ENCODE measurements around the gene FAM3B.

Gene FAM3B

GRCh38 chr21:41373763-41374162 is 57.2 kb downstream of the FAM3B start:
- no peaks in the 10 kb centered on the region for H3K27me3 ChIP-seq (ENCODE audit: insufficient read depth, low read length)
- no peak overlapping the region for H2BK12ac ChIP-seq (ENCODE audit: low read length)
- H3K79me1 ChIP-seq (ENCODE audit: low read length), result no peaks in the 10 kb centered on the region
- H2BK5ac ChIP-seq (ENCODE audit: low read depth, low read length, poor library complexity), result no peak overlapping the region
- H3K4me2 ChIP-seq (ENCODE audit: low read length), result no peak overlapping the region
- peaks cover 2% of the 10 kb centered on the region for H3K9me3 ChIP-seq (ENCODE audit: insufficient read depth, low read depth, low read length)
- H3K14ac ChIP-seq (ENCODE audit: low read length), result no peak overlapping the region
- peaks cover 0 to 6% of the 10 kb centered on the region in 2 experiments for H3K4me1 ChIP-seq (ENCODE audit: control insufficient read depth in 1 of 2, insufficient read depth in 2 of 2, low read length in 2 of 2)
- no peak overlapping the region for H4K8ac ChIP-seq (ENCODE audit: low read depth, low read length)
- H3K4me3 ChIP-seq (ENCODE audit: low read depth, low read length), result no peak overlapping the region
- no peaks in the 10 kb centered on the region for H3K79me2 ChIP-seq (ENCODE audit: control insufficient read depth, insufficient read depth, low read length, poor library complexity)
- no peaks in the 10 kb centered on the region for H3K36me3 ChIP-seq (ENCODE audit: control insufficient read depth in 1 of 2, insufficient read depth in 2 of 2, low read length in 2 of 2)
- H4K91ac ChIP-seq (ENCODE audit: low read depth, low read length), result no peak overlapping the region
- DNase-seq, result no peak
- WGBS (ENCODE audit: extremely low coverage, insufficient coverage, insufficient read length), result no CpG with 5 or more reads among the region's 8 CpGs
- H3K23ac ChIP-seq (ENCODE audit: low read length), result no peak overlapping the region
- H3K9ac ChIP-seq (ENCODE audit: low read length), result no peak overlapping the region
- H4K12ac ChIP-seq (ENCODE audit: low read depth, low read length), result no peak overlapping the region
- H2AK5ac ChIP-seq (ENCODE audit: low read length), result no peak overlapping the region
- H2BK120ac ChIP-seq (ENCODE audit: insufficient read depth, low read length, poor library complexity), result no peak overlapping the region
- H3K4ac ChIP-seq (ENCODE audit: low read depth, low read length), result no peak overlapping the region
- no peak overlapping the region for H3K27ac ChIP-seq (ENCODE audit: low read depth, low read length)
- no peak overlapping the region for H2AFZ ChIP-seq (ENCODE audit: insufficient read depth, low read length, poor library complexity)
- H3K18ac ChIP-seq (ENCODE audit: low read length), result no peak overlapping the region

- no CpG with 5 or more reads among the region's 14 CpGs for WGBS (ENCODE audit: extremely low coverage, insufficient coverage, insufficient read length)
Measured at GRCh38 chr21:41374177-41374712, 57.6 kb downstream of the FAM3B start.

GRCh38 chr21:41374867-41375533 is 58.4 kb downstream of the FAM3B start:
- Histone ChIP-seq H4K91ac (ENCODE audit: low read depth, low read length) (no peak overlapping the region), H4K12ac (ENCODE audit: low read depth, low read length) (no peak overlapping the region), H3K36me3 (ENCODE audit: control insufficient read depth in 1 of 2, insufficient read depth in 2 of 2, low read length in 2 of 2) (no peaks in the 10 kb centered on the region), H3K79me2 (ENCODE audit: control insufficient read depth, insufficient read depth, low read length, poor library complexity) (no peaks in the 10 kb centered on the region), H3K14ac (ENCODE audit: low read length) (no peak overlapping the region), H3K23ac (ENCODE audit: low read length) (no peak overlapping the region), H3K79me1 (ENCODE audit: low read length) (no peaks in the 10 kb centered on the region), H2AK5ac (ENCODE audit: low read length) (no peak overlapping the region), H2BK120ac (ENCODE audit: insufficient read depth, low read length, poor library complexity) (no peak overlapping the region), H3K27me3 (ENCODE audit: insufficient read depth, low read length) (no peaks in the 10 kb centered on the region), H3K4me2 (ENCODE audit: low read length) (no peak overlapping the region), H4K8ac (ENCODE audit: low read depth, low read length) (no peak overlapping the region), H3K18ac (ENCODE audit: low read length) (no peak overlapping the region), H3K9ac (ENCODE audit: low read length) (no peak overlapping the region), H3K4ac (ENCODE audit: low read depth, low read length) (no peak overlapping the region), H3K27ac (ENCODE audit: low read depth, low read length) (no peak overlapping the region), H2AFZ (ENCODE audit: insufficient read depth, low read length, poor library complexity) (no peak overlapping the region), H3K9me3 (ENCODE audit: insufficient read depth, low read depth, low read length) (peaks cover 2% of the 10 kb centered on the region), H3K4me3 (ENCODE audit: low read depth, low read length) (no peak overlapping the region), H2BK5ac (ENCODE audit: low read depth, low read length, poor library complexity) (no peak overlapping the region), H3K4me1 (ENCODE audit: control insufficient read depth in 1 of 2, insufficient read depth in 2 of 2, low read length in 2 of 2) (no peaks in the 10 kb centered on the region), H2BK12ac (ENCODE audit: low read length) (no peak overlapping the region)
- DNase-seq, result no peak
- no CpG with 5 or more reads among the region's 5 CpGs for WGBS (ENCODE audit: extremely low coverage, insufficient coverage, insufficient read length)

More at GRCh38 chr21:41374177-41374712, 57.6 kb downstream of the FAM3B start:
- H3K4me1 ChIP-seq (ENCODE audit: control insufficient read depth in 1 of 2, insufficient read depth in 2 of 2, low read length in 2 of 2), result peaks cover 0 to 6% of the 10 kb centered on the region in 2 experiments
- H3K14ac ChIP-seq (ENCODE audit: low read length), result no peak overlapping the region
- H3K27me3 ChIP-seq (ENCODE audit: insufficient read depth, low read length), result no peaks in the 10 kb centered on the region
- H2BK12ac ChIP-seq (ENCODE audit: low read length), result no peak overlapping the region
- no peak overlapping the region for H3K23ac ChIP-seq (ENCODE audit: low read length)
- H2AK5ac ChIP-seq (ENCODE audit: low read length), result no peak overlapping the region
- H3K4ac ChIP-seq (ENCODE audit: low read depth, low read length), result no peak overlapping the region
- H2BK120ac ChIP-seq (ENCODE audit: insufficient read depth, low read length, poor library complexity), result no peak overlapping the region
- H3K79me2 ChIP-seq (ENCODE audit: control insufficient read depth, insufficient read depth, low read length, poor library complexity), result no peaks in the 10 kb centered on the region
- H3K9ac ChIP-seq (ENCODE audit: low read length), result no peak overlapping the region
- H3K79me1 ChIP-seq (ENCODE audit: low read length), result no peaks in the 10 kb centered on the region
- H3K4me3 ChIP-seq (ENCODE audit: low read depth, low read length), result no peak overlapping the region
- no peak overlapping the region for H3K18ac ChIP-seq (ENCODE audit: low read length)
- H4K8ac ChIP-seq (ENCODE audit: low read depth, low read length), result no peak overlapping the region
- no peak overlapping the region for H4K91ac ChIP-seq (ENCODE audit: low read depth, low read length)
- no peak overlapping the region for H3K27ac ChIP-seq (ENCODE audit: low read depth, low read length)
- no peak overlapping the region for H2BK5ac ChIP-seq (ENCODE audit: low read depth, low read length, poor library complexity)
- no peak for DNase-seq
- H2AFZ ChIP-seq (ENCODE audit: insufficient read depth, low read length, poor library complexity), result no peak overlapping the region
- H3K4me2 ChIP-seq (ENCODE audit: low read length), result no peak overlapping the region
- H4K12ac ChIP-seq (ENCODE audit: low read depth, low read length), result no peak overlapping the region
- peaks cover 2% of the 10 kb centered on the region for H3K9me3 ChIP-seq (ENCODE audit: insufficient read depth, low read depth, low read length)
- H3K36me3 ChIP-seq (ENCODE audit: control insufficient read depth in 1 of 2, insufficient read depth in 2 of 2, low read length in 2 of 2), result no peaks in the 10 kb centered on the region

- WGBS (ENCODE audit: extremely low coverage, insufficient coverage, insufficient read length), result no CpG with 5 or more reads among the region's 5 CpGs
- no peak overlapping the region for H2BK120ac ChIP-seq (ENCODE audit: insufficient read depth, low read length, poor library complexity)
- H2BK5ac ChIP-seq (ENCODE audit: low read depth, low read length, poor library complexity), result no peak overlapping the region
- H3K4me1 ChIP-seq (ENCODE audit: control insufficient read depth in 1 of 2, insufficient read depth in 2 of 2, low read length in 2 of 2), result peaks cover 0 to 2% of the 10 kb centered on the region in 2 experiments
- no peak overlapping the region for H3K9ac ChIP-seq (ENCODE audit: low read length)
- no peak overlapping the region for H2BK12ac ChIP-seq (ENCODE audit: low read length)
- H3K18ac ChIP-seq (ENCODE audit: low read length), result no peak overlapping the region
- no peaks in the 10 kb centered on the region for H3K36me3 ChIP-seq (ENCODE audit: control insufficient read depth in 1 of 2, insufficient read depth in 2 of 2, low read length in 2 of 2)
- H3K9me3 ChIP-seq (ENCODE audit: insufficient read depth, low read depth, low read length), result peaks cover 2% of the 10 kb centered on the region
- H3K27me3 ChIP-seq (ENCODE audit: insufficient read depth, low read length), result no peaks in the 10 kb centered on the region
- H2AFZ ChIP-seq (ENCODE audit: insufficient read depth, low read length, poor library complexity), result no peak overlapping the region
- no peak overlapping the region for H3K4me2 ChIP-seq (ENCODE audit: low read length)
- H4K91ac ChIP-seq (ENCODE audit: low read depth, low read length), result no peak overlapping the region
- H3K4ac ChIP-seq (ENCODE audit: low read depth, low read length), result no peak overlapping the region
- H4K12ac ChIP-seq (ENCODE audit: low read depth, low read length), result no peak overlapping the region
- no peak overlapping the region for H3K27ac ChIP-seq (ENCODE audit: low read depth, low read length)
- no peak overlapping the region for H4K8ac ChIP-seq (ENCODE audit: low read depth, low read length)
- no peak overlapping the region for H3K14ac ChIP-seq (ENCODE audit: low read length)
- no peak overlapping the region for H2AK5ac ChIP-seq (ENCODE audit: low read length)
- H3K23ac ChIP-seq (ENCODE audit: low read length), result no peak overlapping the region
- H3K4me3 ChIP-seq (ENCODE audit: low read depth, low read length), result no peak overlapping the region
- H3K79me2 ChIP-seq (ENCODE audit: control insufficient read depth, insufficient read depth, low read length, poor library complexity), result no peaks in the 10 kb centered on the region
- H3K79me1 ChIP-seq (ENCODE audit: low read length), result no peaks in the 10 kb centered on the region
- DNase-seq, result no peak
Measured at GRCh38 chr21:41375875-41376274, 59.3 kb downstream of the FAM3B start.
